IMR-90 (cell line): ENCODE results near the gene IL36G. TPM values are rescaled to one million over a fixed set of nuclear protein-coding genes. Genes with fewer than 3 reads are reported as not detected.

ENCODE experiments used
- ATAC-seq: fragments of 200-7000 bp; cut with Tn5 transposase; 2 replicates; pipeline ENCODE4 v1.9.1; 2020; ENCODE audit warnings: low read depth, mild to moderate bottlenecking, moderate library complexity
- BruUV-seq: library from RNA; stranded (reverse); fragments of 400-500 nt; replicated peaks from 2 replicates; lab custom pipeline; 2021; lab: Mats Ljungman, UMichigan
- CTCF ChIA-PET: fragments of 300-600 bp; formaldehyde crosslinking; extraction: SDS; loops from one replicate; lab custom pipeline; 2021; ENCODE audit warnings: antibody characterized with exemption; lab: Yijun Ruan, JAX
- POLR2A ChIA-PET: fragments of 300-600 bp; sonication (Branson Sonifier 250); formaldehyde crosslinking; loops from one replicate; lab custom pipeline; 2022; ENCODE audit warnings: antibody characterized with exemption; ENCODE audit not compliant: unreplicated experiment; lab: Charles Lee
- DNase-seq: peaks from one replicate; pipeline ENCODE4 v3.0.0; 2013
- H2AFZ ChIP-seq: replicated peaks from 2 replicates; pipeline ENCODE3; 2013; ENCODE audit warnings: low read length, mild to moderate bottlenecking; ENCODE audit not compliant: poor library complexity
- H2AK5ac ChIP-seq: 2 replicates; pipeline ENCODE4 v1.6.1; 2013; ENCODE audit warnings: low read depth, low read length, inconsistent platforms
- H2AK9ac ChIP-seq: replicated peaks from 2 replicates; pipeline ENCODE3; 2013; ENCODE audit warnings: mild to moderate bottlenecking, low read depth, low read length, moderate library complexity; ENCODE audit not compliant: poor library complexity
- H2BK120ac ChIP-seq: 2 replicates; pipeline ENCODE4 v1.6.1; 2013; ENCODE audit warnings: low read depth, low read length, inconsistent platforms
- H2BK15ac ChIP-seq: 3 replicates; pipeline ENCODE4 v1.6.1; 2013; ENCODE audit warnings: low read depth, low read length, inconsistent platforms
- H2BK20ac ChIP-seq: 2 replicates; pipeline ENCODE4 v1.6.1; 2013; ENCODE audit warnings: low read depth, mild to moderate bottlenecking, inconsistent platforms, low read length, moderate library complexity
- H2BK5ac ChIP-seq: 2 replicates; pipeline ENCODE4 v1.6.1; 2013; ENCODE audit warnings: mild to moderate bottlenecking, low read depth, low read length, inconsistent platforms; ENCODE audit not compliant: poor library complexity, severe bottlenecking
- H3K14ac ChIP-seq: replicated peaks from 2 replicates; pipeline ENCODE4 v1.6.1; 2013; ENCODE audit warnings: low read depth, low read length, inconsistent platforms
- H3K18ac ChIP-seq: 2 replicates; pipeline ENCODE4 v1.6.1; 2013; ENCODE audit warnings: low read depth, low read length, control low read depth
- H3K23ac ChIP-seq: 2 replicates; pipeline ENCODE4 v1.6.1; 2013; ENCODE audit warnings: low read depth, low read length, inconsistent platforms
- H3K27ac ChIP-seq: 2 replicates; pipeline ENCODE4 v1.5.1; 2013; ENCODE audit warnings: mild to moderate bottlenecking, control low read depth, low read length; ENCODE audit not compliant: insufficient read depth
- H3K27me3 ChIP-seq: 2 replicates; pipeline ENCODE4 v1.6.1; 2013; ENCODE audit warnings: low read length; ENCODE audit not compliant: control insufficient read depth, insufficient read depth
- H3K36me3 ChIP-seq: 2 replicates; pipeline ENCODE4 v1.6.1; 2013; ENCODE audit warnings: low read length, mixed read lengths; ENCODE audit not compliant: control insufficient read depth, insufficient read depth
- H3K4ac ChIP-seq: 2 replicates; pipeline ENCODE4 v1.6.1; 2013; ENCODE audit warnings: low read depth, low read length, inconsistent platforms
- H3K4me1 ChIP-seq: 2 replicates; pipeline ENCODE4 v1.6.1; 2013; ENCODE audit warnings: low read length, mixed read lengths; ENCODE audit not compliant: control insufficient read depth, insufficient read depth
- H3K4me2 ChIP-seq: 2 replicates; pipeline ENCODE4 v1.6.1; 2013; ENCODE audit warnings: low read depth, mild to moderate bottlenecking, control low read depth, low read length, moderate library complexity
- H3K4me3 ChIP-seq: 2 replicates; pipeline ENCODE4 v1.5.1; 2013; ENCODE audit warnings: low read depth, mild to moderate bottlenecking, control low read depth, low read length, moderate library complexity; ENCODE audit not compliant: insufficient read depth
- H3K56ac ChIP-seq: 2 replicates; pipeline ENCODE4 v1.6.1; 2013; ENCODE audit warnings: low read length, inconsistent platforms; ENCODE audit not compliant: insufficient read depth; ENCODE audit errors: extremely low read depth
- H3K79me1 ChIP-seq, 2 experiments: 2 replicates each; pipeline ENCODE4 v1.6.1; 2013; ENCODE audit warnings: low read length in 2 of 2, inconsistent platforms in 1 of 2, low read depth in 1 of 2
- H3K9ac ChIP-seq: 2 replicates; pipeline ENCODE4 v1.6.1; 2013; ENCODE audit warnings: low read depth, low read length, control low read depth
- H3K9me1 ChIP-seq: 2 replicates; pipeline ENCODE4 v1.6.1; 2013; ENCODE audit warnings: low read length, inconsistent platforms; ENCODE audit not compliant: insufficient read depth
- H3K9me3 ChIP-seq: 2 replicates; pipeline ENCODE4 v1.6.1; 2013; ENCODE audit warnings: low read length; ENCODE audit not compliant: control insufficient read depth, insufficient read depth
- H4K20me1 ChIP-seq: 2 replicates; pipeline ENCODE4 v1.6.1; 2013; ENCODE audit warnings: low read length, inconsistent platforms; ENCODE audit not compliant: insufficient read depth
- H4K5ac ChIP-seq: 2 replicates; pipeline ENCODE4 v1.6.1; 2013; ENCODE audit warnings: mild to moderate bottlenecking, low read depth, low read length, control low read depth
- H4K8ac ChIP-seq, 2 experiments: 2 replicates each; pipeline ENCODE4 v1.6.1; 2013; ENCODE audit warnings: low read depth in 2 of 2, low read length in 2 of 2, control low read depth in 1 of 2, inconsistent platforms in 1 of 2
- H4K91ac ChIP-seq: 2 replicates; pipeline ENCODE4 v1.6.1; 2013; ENCODE audit warnings: low read depth, low read length, inconsistent platforms; ENCODE audit not compliant: insufficient read depth
- ELK1 ChIP-seq: fragments of 150-350 bp; IDR thresholded peaks from 2 replicates; pipeline ENCODE4 v1.6.1; 2016; ENCODE audit warnings: low read depth, mild to moderate bottlenecking, low read length, moderate library complexity, borderline replicate concordance
- FOS ChIP-seq: fragments of 150-350 bp; IDR thresholded peaks from 2 replicates; pipeline ENCODE4 v1.6.1; 2016; ENCODE audit warnings: low read depth, low read length
- MAZ ChIP-seq: IDR thresholded peaks from 2 replicates; pipeline ENCODE4 v1.6.1; 2012; ENCODE audit warnings: low read depth, mild to moderate bottlenecking, low read length, improper control_type of control experiment, moderate library complexity, borderline replicate concordance
- NFE2L2 ChIP-seq: fragments of 150-350 bp; IDR thresholded peaks from 2 replicates; pipeline ENCODE4 v1.6.1; 2016; ENCODE audit warnings: low read depth, mild to moderate bottlenecking, low read length
- POLR2A ChIP-seq: IDR thresholded peaks from 2 replicates; pipeline ENCODE4 v1.6.1; 2012; ENCODE audit warnings: mild to moderate bottlenecking, low read depth, low read length
- RCOR1 ChIP-seq: IDR thresholded peaks from 2 replicates; pipeline ENCODE4 v1.6.1; 2012; ENCODE audit warnings: mild to moderate bottlenecking, low read length, improper control_type of control experiment; ENCODE audit not compliant: insufficient replicate concordance
- WGBS, 2 experiments: methylation state at CpG; one replicate each; pipeline versions ENCODE4 v1.1.5 to v1.1.7; 2013; ENCODE audit warnings: missing lambda C conversion rate in 2 of 2; ENCODE audit not compliant: insufficient read length in 1 of 2; ENCODE audit errors: extremely low coverage in 2 of 2; 5-methylcytosine and 5-hydroxymethylcytosine counted together
- dilution Hi-C: fragments of 300-500 bp; cut with HindIII; formaldehyde crosslinking; loops from one replicate; pipeline ENCODE4 v1.14.3; 2018; ENCODE audit warnings: low sequenced_read_pairs; ENCODE audit not compliant: unreplicated experiment
- in situ Hi-C: fragments of 300-500 bp; cut with MboI; formaldehyde crosslinking; loops from 3 replicates; pipeline ENCODE4 v1.14.3; 2019; ENCODE audit warnings: low sequenced_read_pairs, inconsistent platforms, mixed read lengths
- intact Hi-C: fragments of 100-400 bp; cut with micrococcal nuclease; formaldehyde crosslinking; loops from 2 replicates; pipeline ENCODE4 v1.10.0; 2022
- polyA plus RNA-seq, 3 experiments: library from polyadenylated mRNA; depleted of rRNA; stranded (reverse); fragments of >200 nt; gene quantifications; 2 replicates each; pipeline ENCODE4 v1.2.3, GENCODE V29; 2012; ENCODE audit warnings: low replicate concordance in 1 of 3
- total RNA-seq: library from RNA; depleted of rRNA; stranded (reverse); fragments of >200 nt; gene quantifications from 2 replicates; pipeline ENCODE4 v1.2.3, GENCODE V29; 2012

Gene IL36G
- total and polyA plus RNA-seq, 2 of the 4 experiments (the other 2 are of a cell fraction), result not detected

GRCh38 chr2:112980537-112980936 is 2.7 kb downstream of the IL36G start:
- H3K23ac ChIP-seq, result no peak overlapping the region
- no peak overlapping the region for H4K5ac ChIP-seq
- H4K8ac ChIP-seq, result no peak overlapping the region
- CTCF ChIA-PET, result no interaction called here
- POLR2A ChIA-PET, result no interaction called here
- H2BK5ac ChIP-seq, result no peak overlapping the region
- no peak overlapping the region for H2AK9ac ChIP-seq
- H2AFZ ChIP-seq, result no peak overlapping the region
- dilution Hi-C loops (no loop called here), intact Hi-C loops (no loop called here), in situ Hi-C loops (no loop called here)
- no peaks in the 10 kb centered on the region for H3K9me1 ChIP-seq
- H3K9ac ChIP-seq, result no peak overlapping the region
- H3K27me3 ChIP-seq, result peaks cover 20% of the 10 kb centered on the region
- no peaks in the 10 kb centered on the region for H3K9me3 ChIP-seq
- no peak overlapping the region for H3K14ac ChIP-seq
- no peak overlapping the region for H2BK20ac ChIP-seq
- WGBS, 2 experiments, result no CpG with 5 or more reads among the region's 1 CpG
- H3K27ac ChIP-seq, result no peak overlapping the region
- no peak overlapping the region for H2BK15ac ChIP-seq
- H3K4me1 ChIP-seq, result no peaks in the 10 kb centered on the region
- no peaks in the 10 kb centered on the region for H3K36me3 ChIP-seq
- no peak overlapping the region for H3K56ac ChIP-seq
- no peak overlapping the region for H3K4me2 ChIP-seq
- no peak overlapping the region for H3K4ac ChIP-seq
- no TSS peak for BruUV-seq
- H4K91ac ChIP-seq, result no peak overlapping the region
- H2AK5ac ChIP-seq, result no peak overlapping the region
- ATAC-seq, result no peak
- H3K18ac ChIP-seq, result no peak overlapping the region
- no peaks in the 10 kb centered on the region for H3K79me1 ChIP-seq
- TF ChIP-seq ELK1, result no peak
- TF ChIP-seq FOS, result no peak
- TF ChIP-seq MAZ, result no peak
- no peak for TF ChIP-seq POLR2A
- TF ChIP-seq RCOR1, result no peak
- TF ChIP-seq NFE2L2, result no peak
- no peak overlapping the region for H3K4me3 ChIP-seq
- no peak for DNase-seq
- H2BK120ac ChIP-seq, result no peak overlapping the region
- H4K20me1 ChIP-seq, result no peaks in the 10 kb centered on the region
